Measurements from ENCODE around the gene NRM.

The NRM gene

GRCh38 chr6:30685157-30686008, 5.4 kb downstream of the NRM start:
- no peak overlapping the region for H3K27ac ChIP-seq
- TF ChIP-seq, protein P1, sequence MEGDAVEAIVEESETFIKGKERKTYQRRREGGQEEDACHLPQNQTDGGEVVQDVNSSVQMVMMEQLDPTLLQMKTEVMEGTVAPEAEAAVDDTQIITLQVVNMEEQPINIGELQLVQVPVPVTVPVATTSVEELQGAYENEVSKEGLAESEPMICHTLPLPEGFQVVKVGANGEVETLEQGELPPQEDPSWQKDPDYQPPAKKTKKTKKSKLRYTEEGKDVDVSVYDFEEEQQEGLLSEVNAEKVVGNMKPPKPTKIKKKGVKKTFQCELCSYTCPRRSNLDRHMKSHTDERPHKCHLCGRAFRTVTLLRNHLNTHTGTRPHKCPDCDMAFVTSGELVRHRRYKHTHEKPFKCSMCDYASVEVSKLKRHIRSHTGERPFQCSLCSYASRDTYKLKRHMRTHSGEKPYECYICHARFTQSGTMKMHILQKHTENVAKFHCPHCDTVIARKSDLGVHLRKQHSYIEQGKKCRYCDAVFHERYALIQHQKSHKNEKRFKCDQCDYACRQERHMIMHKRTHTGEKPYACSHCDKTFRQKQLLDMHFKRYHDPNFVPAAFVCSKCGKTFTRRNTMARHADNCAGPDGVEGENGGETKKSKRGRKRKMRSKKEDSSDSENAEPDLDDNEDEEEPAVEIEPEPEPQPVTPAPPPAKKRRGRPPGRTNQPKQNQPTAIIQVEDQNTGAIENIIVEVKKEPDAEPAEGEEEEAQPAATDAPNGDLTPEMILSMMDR (conservative IDR thresholded peaks at IDR 0.05): no peak

GRCh38 chr6:30684386-30685156, 6.2 kb downstream of the NRM start:
- no peak overlapping the region for H3K27ac ChIP-seq
- TF ChIP-seq, protein P1 (conservative IDR thresholded peaks at IDR 0.05): no peak
- no peak for TF ChIP-seq ZFX (IDR thresholded peaks at IDR 0.05)

GRCh38 chr6:30683980-30684338, 6.8 kb downstream of the NRM start:
- H3K27ac ChIP-seq: no peak overlapping the region

GRCh38 chr6:30683183-30683979, 7.4 kb downstream of the NRM start:
- no peak overlapping the region for H3K27ac ChIP-seq

More at GRCh38 chr6:30683980-30684338, 6.8 kb downstream of the NRM start:
- TF ChIP-seq ZFX (IDR thresholded peaks at IDR 0.05): no peak
- TF ChIP-seq, protein P1 (conservative IDR thresholded peaks at IDR 0.05): no peak

DNA sequence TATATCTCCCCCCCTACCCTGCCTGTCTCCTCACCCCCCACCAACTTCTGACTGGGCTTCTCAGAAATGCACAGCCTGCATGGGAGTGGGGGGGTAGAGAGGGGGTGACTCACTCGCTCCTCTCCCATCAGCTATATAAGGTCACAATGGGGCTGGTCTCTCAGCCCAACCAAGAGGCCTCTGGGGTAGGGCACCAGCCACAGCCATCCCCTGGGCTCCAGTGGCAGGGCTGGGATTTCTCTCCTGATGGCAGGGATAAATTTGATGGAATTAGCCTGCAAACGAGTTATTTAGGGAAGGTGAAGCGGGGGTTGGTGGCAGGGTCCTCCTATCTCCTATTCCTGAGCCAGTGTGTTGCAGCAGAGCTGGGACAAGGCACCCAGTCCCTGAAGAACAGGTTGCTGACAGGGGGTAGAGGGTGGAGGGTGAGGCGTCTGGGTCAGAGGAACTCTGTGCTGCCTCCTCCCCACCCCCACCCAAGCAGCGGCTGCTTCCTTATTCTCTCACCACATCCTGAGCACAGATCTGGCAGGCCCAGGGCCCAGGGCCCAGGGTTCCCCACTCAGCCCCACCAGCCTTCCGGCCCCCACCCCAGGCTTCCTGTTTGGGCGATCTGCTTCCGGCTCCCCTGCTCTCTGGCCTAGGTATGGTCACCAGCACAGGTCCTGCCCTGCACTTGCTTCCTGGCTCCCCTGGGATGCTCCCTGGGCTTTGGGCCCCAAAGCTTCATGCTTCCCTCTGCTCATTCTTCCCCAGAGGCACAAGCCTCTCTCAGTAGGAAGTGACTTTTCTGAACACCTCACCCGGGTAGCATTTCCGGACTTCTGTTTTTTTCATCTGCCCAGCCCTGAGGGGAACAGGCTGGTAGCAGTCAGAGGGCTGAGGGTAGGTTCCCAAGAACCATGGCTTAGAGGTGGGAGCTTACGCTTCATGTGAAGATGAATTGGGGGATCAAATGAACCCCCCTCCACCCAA, 8.4 kb downstream of the NRM start:
- TF ChIP-seq ZFX (IDR thresholded peaks at IDR 0.05): no peak
- TF ChIP-seq, protein P1 (conservative IDR thresholded peaks at IDR 0.05): no peak
- H3K27ac ChIP-seq: no peak overlapping the region

More at GRCh38 chr6:30683183-30683979, 7.4 kb downstream of the NRM start:
- no peak for TF ChIP-seq ZFX (IDR thresholded peaks at IDR 0.05)
- TF ChIP-seq, protein P1 (conservative IDR thresholded peaks at IDR 0.05): no peak

GRCh38 chr6:30681766-30682142, 9.0 kb downstream of the NRM start:
- H3K27ac ChIP-seq: no peak overlapping the region
- TF ChIP-seq, protein P1 (conservative IDR thresholded peaks at IDR 0.05): no peak
- TF ChIP-seq ZFX (IDR thresholded peaks at IDR 0.05): no peak
